GM12878 (cell line): ENCODE data around the gene THAP4. TPM values are rescaled to one million over a fixed set of nuclear protein-coding genes. Genes with fewer than 3 reads are reported as not detected.
A peak's percentile ranks its signal among the peaks of the same experiment; 100 is the strongest.

Experiments
- ATAC-seq: fragments of 200-7000 bp; cut with Tn5 transposase; 3 replicates; pipeline ENCODE4 v1.9.1; 2020; ENCODE audit warnings: mild to moderate bottlenecking, moderate library complexity
- BruUV-seq: library from RNA; stranded (reverse); fragments of 400-500 nt; replicated peaks from 2 replicates; lab custom pipeline; 2021; lab: Mats Ljungman, UMichigan
- CTCF ChIA-PET: fragments of 300-600 bp; sonication (Branson Sonifier 250); formaldehyde crosslinking; extraction: SDS; loops from one replicate; lab custom pipeline; 2021; ENCODE audit warnings: inconsistent platforms; lab: Yijun Ruan, JAX
- POLR2A ChIA-PET: fragments of 350-600 bp; formaldehyde crosslinking; extraction: SDS; loops from one replicate; lab custom pipeline; 2021; ENCODE audit warnings: inconsistent platforms; lab: Charles Lee
- RAD21 ChIA-PET: fragments of 300-600 bp; sonication (Branson Sonifier 250); formaldehyde crosslinking; loops from one replicate; lab custom pipeline; 2023; ENCODE audit warnings: antibody characterized with exemption; ENCODE audit not compliant: unreplicated experiment; lab: Charles Lee
- SMC1A ChIA-PET: fragments of 300-600 bp; sonication (Branson Sonifier 250); formaldehyde crosslinking; loops from one replicate; lab custom pipeline; 2023; ENCODE audit not compliant: unreplicated experiment, uncharacterized antibody; lab: Charles Lee
- DNase-seq: peaks from one replicate; pipeline ENCODE4 v3.0.0-alpha.2; 2011; ENCODE audit warnings: low read depth, low spot score
- FAIRE-seq: peaks from 3 replicates; lab custom pipeline; 2011; peaks lifted over from hg19 to GRCh38; lab: Jason Lieb, UNC
- H2AFZ ChIP-seq: 2 replicates; pipeline ENCODE4 v1.6.0; 2011; ENCODE audit warnings: low read depth, low read length, control low read depth; ENCODE audit not compliant: control insufficient read depth
- H3K27ac ChIP-seq: 2 replicates; pipeline ENCODE4 v1.5.1; 2011; ENCODE audit warnings: control low read depth; ENCODE audit not compliant: control insufficient read depth, insufficient read depth
- H3K27me3 ChIP-seq, 2 experiments: replicated peaks in 1 of 2; 2 replicates each; pipeline versions ENCODE4 v1.6.0 to v1.6.1; 2011; ENCODE audit warnings: low read length in 1 of 2; ENCODE audit not compliant: control insufficient read depth in 2 of 2, insufficient read depth in 2 of 2
- H3K36me3 ChIP-seq, 2 experiments: 2 replicates each; pipeline ENCODE4 v1.5.1; 2011; ENCODE audit warnings: low read length in 1 of 2; ENCODE audit not compliant: control insufficient read depth in 2 of 2, insufficient read depth in 2 of 2
- H3K4me1 ChIP-seq: 2 replicates; pipeline ENCODE4 v1.6.1; 2011; ENCODE audit warnings: mild to moderate bottlenecking, low read length, moderate library complexity, mixed read lengths; ENCODE audit not compliant: control insufficient read depth, insufficient read depth
- H3K4me2 ChIP-seq: 2 replicates; pipeline ENCODE4 v1.6.0; 2011; ENCODE audit warnings: control low read depth; ENCODE audit not compliant: control insufficient read depth, insufficient read depth
- H3K4me3 ChIP-seq: fragments of 200-600 bp; sonication (generic); 2 replicates; pipeline ENCODE4 v1.5.1; 2016
- H3K79me2 ChIP-seq: 2 replicates; pipeline ENCODE4 v1.6.0; 2011; ENCODE audit warnings: low read length; ENCODE audit not compliant: control insufficient read depth, insufficient read depth
- H3K9ac ChIP-seq: 2 replicates; pipeline ENCODE4 v1.8.0; 2011; ENCODE audit warnings: low read length, control low read depth, mixed read lengths; ENCODE audit not compliant: control insufficient read depth, insufficient read depth
- H3K9me3 ChIP-seq: replicated peaks from 3 replicates; pipeline ENCODE4 v1.5.1; 2011; ENCODE audit warnings: mild to moderate bottlenecking, low read length; ENCODE audit not compliant: control insufficient read depth, insufficient read depth
- H4K20me1 ChIP-seq: 2 replicates; pipeline ENCODE4 v1.6.0; 2011; ENCODE audit not compliant: control insufficient read depth, insufficient read depth
- BCL3 ChIP-seq: IDR thresholded peaks from 2 replicates; pipeline ENCODE4 v1.6.1; 2011; ENCODE audit warnings: borderline replicate concordance, low read depth, mild to moderate bottlenecking, moderate library complexity, low read length; ENCODE audit not compliant: insufficient read depth, poor library complexity, severe bottlenecking
- FOS ChIP-seq: IDR thresholded peaks from 3 replicates; pipeline ENCODE4 v1.6.1; 2011; ENCODE audit warnings: borderline replicate concordance; ENCODE audit not compliant: insufficient read length; ENCODE audit errors: extremely low read depth
- IRF5 ChIP-seq: fragments of 450-650 bp; IDR thresholded peaks from 2 replicates; pipeline ENCODE4 v1.6.1; 2017; ENCODE audit warnings: borderline replicate concordance
- SKIL ChIP-seq: fragments of 450-650 bp; IDR thresholded peaks from 2 replicates; pipeline ENCODE4 v1.6.1; 2017; ENCODE audit warnings: mild to moderate bottlenecking, low read depth, inconsistent platforms; ENCODE audit not compliant: poor library complexity, severe bottlenecking
- SMAD1 ChIP-seq: fragments of 450-650 bp; IDR thresholded peaks from 2 replicates; pipeline ENCODE4 v1.6.1; 2018; ENCODE audit warnings: mild to moderate bottlenecking, low read depth; ENCODE audit not compliant: partially characterized antibody
- TCF3 ChIP-seq: IDR thresholded peaks from 2 replicates; pipeline ENCODE4 v1.6.1; 2012; ENCODE audit warnings: low read depth, mild to moderate bottlenecking, low read length, borderline replicate concordance; ENCODE audit not compliant: insufficient read depth
- ZNF217 ChIP-seq: fragments of 450-650 bp; IDR thresholded peaks from 2 replicates; pipeline ENCODE4 v1.6.1; 2017; ENCODE audit warnings: antibody characterized with exemption, mild to moderate bottlenecking
- WGBS: methylation state at CpG from one replicate; pipeline ENCODE4 v1.1.6; 2016; ENCODE audit warnings: low lambda C conversion rate; ENCODE audit not compliant: insufficient replicate concordance, insufficient coverage; ENCODE audit errors: missing lambda C conversion rate; 5-methylcytosine and 5-hydroxymethylcytosine counted together
- in situ Hi-C: fragments of 300-500 bp; cut with MboI; formaldehyde crosslinking; loops from 9 replicates; pipeline ENCODE4 v1.14.3; 2018; ENCODE audit warnings: mixed read lengths
- intact Hi-C: fragments of 100-400 bp; cut with micrococcal nuclease; formaldehyde crosslinking; loops from one replicate; pipeline ENCODE4 v1.14.2; 2022; ENCODE audit not compliant: unreplicated experiment
- polyA plus RNA-seq, 11 experiments: library from polyadenylated mRNA; depleted of rRNA in 4 of 11; unstranded in 6 of 11; stranded (reverse) in 5 of 11; fragments of >200 nt; fragmentation: Nextera tagmentation in 4 of 11; fragmentation: Illumina TruSeq in 1 of 11; extraction: Ambion mirVana in 4 of 11; extraction: Trizol in 1 of 11; gene quantifications; 1 replicate in 1 of 11; 2 replicates in 10 of 11; pipeline versions ENCODE4 v1.2.1 to v1.2.3, GENCODE V29; 2011 to 2016; ENCODE audit warnings: inconsistent platforms in 2 of 11, missing spikeins in 2 of 11, low read depth in 1 of 11
- total RNA-seq, 4 experiments: library from RNA; depleted of rRNA in 3 of 4; stranded (reverse); fragments of >200 nt in 3 of 4; fragmentation: Illumina TruSeq in 1 of 4; extraction: Trizol in 1 of 4; gene quantifications; 2 replicates each; pipeline versions ENCODE4 v1.2.1 to v1.2.3, GENCODE V29; 2013 to 2021

THAP4 gene
- total and polyA plus RNA-seq, 10 of the 15 experiments (the other 5 are each of a cell fraction or from before 2014, with no cell fraction given): 12.9 to 67.7 (median 44.5) TPM

GRCh38 chr2:241620419-241620769, 16.6 kb downstream of the THAP4 start:
- POLR2A ChIA-PET: no interaction called here
- Histone ChIP-seq H3K79me2 (peaks cover 31% of the 10 kb centered on the region), H3K36me3 (peaks cover 2 to 4% of the 10 kb centered on the region in 2 experiments), H3K4me1 (peaks cover 9% of the 10 kb centered on the region), H4K20me1 (no peaks in the 10 kb centered on the region), H3K27me3 (no peaks in the 10 kb centered on the region), H3K27ac (no peak overlapping the region), H3K9ac (no peak overlapping the region), H2AFZ (no peak overlapping the region), H3K4me3 (no peak overlapping the region), H3K9me3 (no peaks in the 10 kb centered on the region), H3K4me2 (no peak overlapping the region)
- CTCF ChIA-PET: no interaction called here
- SMC1A ChIA-PET: no interaction called here
- DNase-seq (no peak), FAIRE-seq (no peak), ATAC-seq (no peak)
- RAD21 ChIA-PET: no interaction called here
- in situ Hi-C loops: no loop called here
- intact Hi-C loops: no loop called here
- no TSS peak for BruUV-seq
- TF ChIP-seq ZNF217 (no peak), SMAD1 (no peak), TCF3 (peak; percentile 70; the same call in 1 of the 2 replicates), IRF5 (no peak), BCL3 (peak; percentile 96), SKIL (no peak), FOS (no peak)
- WGBS: 37% methylated on average over 3 of the region's 6 CpGs
